GM10266 (cell line): Measurements from ENCODE around the gene LRRC57.
A peak's percentile ranks its signal among the peaks of the same experiment; 100 is the strongest.

Experiments
- DNase-seq: peaks from one replicate; pipeline ENCODE4 v3.0.0; 2012; ENCODE audit errors: extremely low spot score
- TF ChIP-seq, protein P1 (sequence below): IDR thresholded peaks from 2 replicates; pipeline ENCODE4 v1.5.1; 2012; ENCODE audit warnings: mild to moderate bottlenecking, low read depth; ENCODE audit not compliant: control insufficient read depth, insufficient read depth; ENCODE audit errors: missing control alignments

The LRRC57 gene

DNA sequence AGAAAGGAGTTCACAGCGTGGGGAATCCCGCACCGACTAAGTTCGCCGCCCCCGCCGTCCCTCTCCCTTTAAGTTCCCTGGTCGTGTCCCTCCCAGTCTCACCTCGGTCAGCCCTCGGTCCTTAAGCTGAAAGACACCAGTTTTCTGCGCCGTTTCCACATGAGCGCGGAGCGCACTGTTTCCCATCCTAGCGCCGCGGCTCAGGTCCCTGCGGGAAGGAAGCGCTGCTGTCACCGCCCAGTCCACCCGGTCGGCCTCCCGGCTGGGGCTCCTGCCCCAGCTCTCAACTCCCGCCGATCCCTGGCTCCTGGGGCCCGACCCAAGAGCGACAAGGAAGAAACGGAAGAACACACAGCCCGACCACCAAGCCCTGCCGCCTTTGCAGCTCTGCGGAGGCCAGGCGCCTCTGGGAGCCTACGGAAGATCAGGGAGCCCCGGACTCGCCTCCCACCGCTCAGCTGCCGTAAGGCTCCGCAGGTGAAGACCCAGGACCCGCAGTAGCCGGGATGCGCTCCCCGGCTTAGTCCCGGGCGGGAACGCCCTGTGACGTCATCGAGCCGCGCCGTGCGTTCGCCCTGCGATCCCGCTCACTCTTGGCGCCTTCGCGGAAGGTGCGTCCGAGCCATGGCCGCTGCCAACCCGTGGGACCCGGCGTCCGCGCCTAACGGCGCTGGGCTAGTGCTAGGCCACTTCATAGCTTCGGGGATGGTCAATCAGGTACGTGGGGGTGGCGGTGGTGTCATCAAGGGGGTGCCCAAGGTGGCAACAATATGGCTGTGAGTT is at the start of gene LRRC57, which contains the start of gene HAUS2:
Gene LRRC57 (minus strand): TSS at position 545 of the 783 bp plus-strand sequence. CDS start 359 bp downstream, at position 186.
Gene HAUS2 (plus strand): TSS at position 590 of the 783 bp plus-strand sequence. CDS start 35 bp downstream, at position 625.
- TF ChIP-seq, protein P1, sequence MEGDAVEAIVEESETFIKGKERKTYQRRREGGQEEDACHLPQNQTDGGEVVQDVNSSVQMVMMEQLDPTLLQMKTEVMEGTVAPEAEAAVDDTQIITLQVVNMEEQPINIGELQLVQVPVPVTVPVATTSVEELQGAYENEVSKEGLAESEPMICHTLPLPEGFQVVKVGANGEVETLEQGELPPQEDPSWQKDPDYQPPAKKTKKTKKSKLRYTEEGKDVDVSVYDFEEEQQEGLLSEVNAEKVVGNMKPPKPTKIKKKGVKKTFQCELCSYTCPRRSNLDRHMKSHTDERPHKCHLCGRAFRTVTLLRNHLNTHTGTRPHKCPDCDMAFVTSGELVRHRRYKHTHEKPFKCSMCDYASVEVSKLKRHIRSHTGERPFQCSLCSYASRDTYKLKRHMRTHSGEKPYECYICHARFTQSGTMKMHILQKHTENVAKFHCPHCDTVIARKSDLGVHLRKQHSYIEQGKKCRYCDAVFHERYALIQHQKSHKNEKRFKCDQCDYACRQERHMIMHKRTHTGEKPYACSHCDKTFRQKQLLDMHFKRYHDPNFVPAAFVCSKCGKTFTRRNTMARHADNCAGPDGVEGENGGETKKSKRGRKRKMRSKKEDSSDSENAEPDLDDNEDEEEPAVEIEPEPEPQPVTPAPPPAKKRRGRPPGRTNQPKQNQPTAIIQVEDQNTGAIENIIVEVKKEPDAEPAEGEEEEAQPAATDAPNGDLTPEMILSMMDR, result no peak
- DNase-seq, result peak; percentile 88

DNA sequence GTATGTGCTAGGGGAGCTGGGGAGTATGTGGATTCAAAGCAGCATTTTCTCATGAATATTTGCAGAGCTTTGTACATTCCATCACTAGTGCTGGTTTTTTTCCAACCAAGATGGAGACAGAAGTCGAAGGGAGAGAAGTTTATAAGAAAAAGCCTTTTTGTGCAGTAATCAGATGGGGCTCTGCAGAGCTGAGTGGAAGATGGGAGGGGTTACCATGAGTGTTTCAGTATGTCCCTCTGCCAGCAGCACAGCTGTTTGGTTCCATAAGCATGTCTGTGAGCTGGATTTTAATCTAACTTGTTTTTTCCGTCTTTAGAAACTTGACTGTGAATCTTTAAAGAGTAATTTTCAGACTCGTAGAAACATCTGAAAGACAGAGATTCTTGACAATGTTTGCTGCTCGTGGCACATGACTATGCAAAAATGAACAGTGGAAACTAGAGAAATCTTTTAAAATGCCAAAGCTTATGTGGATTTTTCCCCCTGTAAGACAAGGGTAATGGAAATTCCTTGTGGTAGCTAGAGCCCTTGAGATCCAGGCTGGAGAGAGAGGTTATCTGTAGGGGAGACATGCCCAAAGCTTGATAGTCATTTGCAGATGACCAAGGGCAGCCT is 47.1 kb upstream of the LRRC57 start:
- no peak for DNase-seq
- TF ChIP-seq, protein P1, result no peak

DNA sequence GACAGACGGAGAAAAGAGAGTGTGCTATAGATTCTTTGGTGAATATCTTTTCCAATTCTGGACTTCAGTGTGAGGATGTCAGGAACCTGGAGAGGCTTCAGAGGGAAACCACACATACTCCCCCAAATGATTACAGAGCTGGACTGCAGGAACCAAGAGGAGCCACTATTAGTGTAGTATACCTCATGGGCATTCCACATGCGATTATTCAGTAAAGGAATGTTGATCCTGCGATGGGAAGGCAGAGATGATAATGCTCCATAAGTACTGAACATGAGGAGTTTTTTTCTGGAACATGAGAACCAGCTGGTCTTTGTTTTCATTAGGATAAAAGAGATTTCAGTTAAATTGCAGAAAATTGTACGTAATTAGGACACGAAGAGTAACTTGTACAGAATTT is 45.5 kb upstream of the LRRC57 start:
- no peak for DNase-seq
- TF ChIP-seq, protein P1, result no peak

DNA sequence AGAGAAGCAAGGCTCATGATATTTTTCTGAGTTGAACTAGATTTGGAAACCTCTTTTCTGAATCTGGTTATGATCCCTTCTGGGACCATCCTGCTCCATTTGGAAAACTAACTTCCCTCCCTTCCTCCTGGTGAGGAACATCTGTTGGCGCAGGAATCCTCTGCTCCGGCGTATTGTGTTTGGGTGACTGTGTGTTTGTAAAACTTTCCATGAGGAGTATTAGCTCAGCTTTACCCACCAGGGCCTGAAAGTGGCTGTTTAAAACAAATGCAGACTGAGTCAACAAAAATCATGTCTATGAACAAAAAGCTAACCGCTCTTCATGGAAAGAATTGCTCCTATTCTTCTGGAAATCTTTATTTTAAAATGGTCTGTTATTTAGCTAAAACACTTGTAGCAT is 44.5 kb upstream of the LRRC57 start:
- TF ChIP-seq, protein P1, result no peak
- no peak for DNase-seq

DNA sequence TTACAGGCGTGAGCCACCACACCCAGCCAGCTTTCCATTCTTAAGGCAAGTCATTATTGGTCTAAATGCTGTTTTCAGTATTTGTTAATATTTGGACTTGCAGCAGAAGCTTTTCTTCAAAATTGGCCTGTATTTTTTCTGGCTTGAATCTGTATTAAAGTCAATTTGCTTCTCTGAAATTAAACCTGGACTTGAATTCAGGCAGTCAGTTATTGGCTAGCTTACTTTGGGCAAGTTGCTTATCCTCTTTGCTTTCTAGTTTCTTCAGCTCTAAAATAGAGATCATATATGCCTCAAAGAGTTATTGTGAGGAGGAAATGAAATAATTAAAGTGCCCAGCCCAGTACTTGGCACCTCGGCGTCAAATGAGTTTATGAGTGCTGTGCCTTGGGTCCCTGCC is 44.1 kb upstream of the LRRC57 start:
- DNase-seq, result no peak
- TF ChIP-seq, protein P1, result no peak

DNA sequence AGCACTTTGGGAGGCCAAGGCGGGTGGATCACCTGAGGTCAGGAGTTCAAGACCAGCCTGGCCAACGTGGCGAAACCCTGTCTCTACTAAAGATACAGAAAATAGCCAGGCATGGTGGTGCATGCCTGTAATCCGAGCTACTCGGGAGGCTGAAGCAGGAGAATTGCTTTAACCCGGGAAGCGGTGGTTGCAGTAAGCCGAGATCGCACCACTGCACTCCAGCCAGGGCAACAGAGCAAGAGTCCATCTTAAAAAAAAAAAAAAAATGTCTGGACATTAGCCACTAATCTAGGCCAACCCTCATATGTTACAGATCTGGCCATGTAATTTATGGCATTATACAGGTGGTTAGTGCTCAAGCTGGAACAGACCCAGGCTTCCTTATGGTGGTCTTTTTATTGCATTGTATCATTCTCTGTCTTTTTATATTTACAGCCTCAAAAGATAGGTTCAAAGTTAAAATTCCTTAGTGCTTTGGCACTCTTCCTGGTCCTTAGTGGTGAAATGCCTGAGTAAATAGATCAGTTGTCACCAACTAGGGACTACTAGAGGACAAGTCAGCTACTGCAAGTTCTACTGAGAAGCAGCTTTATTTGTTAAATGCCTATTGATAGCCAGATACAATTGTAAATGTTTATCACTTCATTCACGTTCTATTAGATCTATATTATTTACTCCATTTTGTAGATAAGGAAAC is 42.8 kb upstream of the LRRC57 start:
- no peak for DNase-seq
- TF ChIP-seq, protein P1, result peak; percentile 25
